SH-SY5Y (cell line): ENCODE measurements around the gene SMTNL2.

Source experiments
- GATA2 ChIP-seq: IDR thresholded peaks from 2 replicates; pipeline ENCODE4 v1.6.1; 2011; ENCODE audit warnings: mild to moderate bottlenecking, low read depth, low read length
- GATA3 ChIP-seq: IDR thresholded peaks from 2 replicates; pipeline ENCODE4 v1.6.1; 2011; ENCODE audit warnings: low read depth, mild to moderate bottlenecking, low read length, moderate library complexity

DNA sequence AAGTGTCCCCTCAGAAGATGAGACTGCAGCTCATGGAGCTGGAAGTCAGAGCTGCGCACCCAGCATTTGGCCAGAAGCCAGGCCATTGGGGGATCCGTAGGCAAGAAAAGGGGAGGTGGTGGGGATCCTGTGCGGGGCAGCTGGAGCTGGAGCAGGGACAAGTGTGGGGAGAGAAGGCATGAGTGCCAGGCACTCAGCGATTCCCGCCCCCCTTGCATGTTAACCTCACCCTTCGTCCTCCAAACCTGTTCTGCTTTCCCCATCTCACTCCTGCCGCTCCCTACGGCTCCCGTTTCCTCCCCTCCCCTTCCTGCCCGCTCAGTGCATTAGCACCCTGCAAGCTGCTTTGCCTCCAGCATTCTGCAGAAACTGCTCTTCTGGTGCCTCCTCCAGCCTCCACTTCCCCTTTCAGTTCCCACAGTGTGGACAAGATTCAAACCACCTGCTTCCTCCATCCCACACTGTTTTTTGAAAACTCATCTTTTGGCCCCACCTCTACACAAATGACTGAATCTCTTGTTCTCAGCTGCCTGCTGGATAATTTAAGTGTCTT is 51.6 kb downstream of the SMTNL2 start:
- TF ChIP-seq GATA2 (no peak), GATA3 (no peak)
